HG03575 (cell line): ENCODE measurements around the gene SHISA7.
A peak's percentile ranks its signal among the peaks of the same experiment; 100 is the strongest.
"Not testable (repeated sequence)": the region's sequence is repeated elsewhere in the genome, so short reads cannot be mapped to it uniquely, and the experiment has no call there.

Experiments
- ATAC-seq: cut with Tn5 transposase; IDR thresholded peaks from one replicate; pipeline ENCODE4 v1.9.1; 2021; ENCODE audit not compliant: unreplicated experiment, insufficient number of reproducible peaks, low FRiP score; ENCODE audit errors: extremely low read depth

SHISA7 gene

GRCh38 chr19:55432241-55432959 is 10.7 kb downstream of the SHISA7 start:
- no peak for ATAC-seq

- ATAC-seq, result no peak
Observed at GRCh38 chr19:55431183-55431582, 11.9 kb downstream of the SHISA7 start.

GRCh38 chr19:55426042-55426441 is 17.1 kb downstream of the SHISA7 start:
- no peak for ATAC-seq

DNA sequence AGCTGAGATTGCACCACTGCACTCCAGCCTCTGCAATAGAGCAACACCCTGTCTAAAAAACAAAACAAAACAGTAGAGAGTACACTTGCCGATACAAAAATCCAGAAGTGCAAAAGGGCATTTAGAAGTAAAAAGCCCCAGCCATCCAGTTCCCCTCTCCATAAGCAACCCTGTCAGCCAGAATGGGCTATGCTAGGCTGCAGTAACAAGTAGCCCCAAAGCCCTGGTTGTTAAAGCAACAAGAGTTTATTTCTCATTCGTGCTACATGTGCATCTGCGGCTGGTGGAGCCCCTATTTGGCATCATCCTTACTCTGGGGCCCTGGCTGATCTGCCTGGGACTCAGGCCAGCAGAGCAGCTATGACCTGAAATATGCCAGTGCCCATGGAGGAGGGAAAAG is 18.6 kb downstream of the SHISA7 start:
- ATAC-seq, result no peak

DNA sequence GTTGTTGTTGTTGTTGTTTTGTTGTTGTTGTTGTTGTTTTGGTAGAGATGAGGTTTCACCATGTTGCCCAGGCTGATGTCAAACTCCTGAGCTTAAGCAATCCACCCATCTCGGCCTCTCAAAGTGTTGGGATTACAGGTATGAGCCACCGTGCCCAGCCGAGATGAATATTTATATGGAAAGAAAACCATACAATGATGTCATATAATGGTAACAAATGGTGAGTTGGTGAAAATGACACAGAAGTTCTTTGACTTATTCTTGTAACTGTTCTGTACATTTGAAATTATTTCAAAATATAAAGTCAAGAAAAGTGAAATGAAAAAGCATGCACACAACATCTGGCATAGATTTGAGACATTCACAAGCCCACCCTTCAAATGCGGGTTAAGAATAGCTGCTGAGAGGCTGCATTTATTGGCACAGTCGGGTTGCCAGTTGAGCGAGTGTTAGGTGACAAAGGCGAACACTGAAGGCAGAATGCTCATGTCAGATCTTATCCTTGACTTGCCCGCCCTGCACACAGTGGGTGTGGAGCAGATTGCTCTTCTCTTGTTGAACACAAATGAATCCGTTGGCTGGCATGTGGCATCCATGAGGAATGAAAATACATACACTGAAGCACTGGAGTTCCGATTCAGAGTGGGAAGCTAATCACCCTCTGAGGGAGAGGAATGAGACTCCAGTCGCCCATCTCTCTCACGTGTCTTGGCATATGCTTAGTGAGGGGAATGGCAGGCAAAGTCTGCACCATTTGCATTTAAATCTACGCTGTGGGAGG is 19.7 kb downstream of the SHISA7 start:
- ATAC-seq, result no peak

DNA sequence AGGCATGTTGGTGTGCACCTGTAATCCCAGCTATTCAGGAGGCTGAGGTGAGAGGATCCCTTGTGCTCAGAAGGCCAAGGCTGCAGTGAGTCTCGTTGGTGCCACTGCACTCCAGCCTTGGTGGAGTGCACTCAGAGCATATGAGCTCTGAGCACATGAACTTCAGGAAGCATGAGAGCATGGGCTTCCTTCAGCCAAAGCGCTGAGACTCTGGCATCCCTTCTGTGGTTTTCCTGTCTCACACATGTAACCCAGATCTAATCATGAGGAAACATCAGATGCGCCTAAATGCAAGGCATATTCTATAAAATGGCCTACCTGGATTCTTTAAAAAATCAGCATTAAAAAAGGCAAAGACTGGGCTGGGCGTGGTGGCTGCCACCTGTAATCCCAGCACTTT is 21.8 kb downstream of the SHISA7 start:
- not testable (repeated sequence) for ATAC-seq

DNA sequence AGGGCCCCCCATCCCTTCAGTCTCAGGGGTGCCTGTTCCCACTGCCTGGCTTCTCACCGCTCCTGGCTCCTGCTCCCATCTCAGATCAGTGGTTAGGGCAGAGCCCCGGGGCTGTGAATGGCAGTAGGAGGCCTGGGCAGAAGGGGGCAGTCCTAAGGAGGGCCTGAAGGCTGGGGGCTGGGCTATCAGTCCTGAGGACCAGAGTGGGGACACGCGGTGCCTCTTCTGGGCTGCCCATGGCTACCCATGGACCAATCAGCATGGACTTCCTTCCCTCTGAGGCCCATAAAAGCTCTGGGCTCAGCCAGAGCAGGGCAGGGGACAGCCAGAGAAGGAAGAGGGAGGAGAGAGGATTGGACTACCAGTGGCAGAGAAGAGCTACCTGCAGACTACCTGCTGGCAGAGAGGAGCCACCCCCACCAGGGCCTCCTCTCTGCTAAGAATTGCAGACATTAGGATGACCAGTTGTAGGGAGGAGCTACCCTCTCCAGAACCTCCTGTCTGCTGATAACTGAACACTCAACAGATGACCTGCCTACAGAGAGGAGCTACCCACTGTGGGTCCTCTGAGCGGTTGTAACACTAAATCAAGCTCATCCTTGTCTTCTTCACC is 23.4 kb downstream of the SHISA7 start:
- no peak for ATAC-seq

DNA sequence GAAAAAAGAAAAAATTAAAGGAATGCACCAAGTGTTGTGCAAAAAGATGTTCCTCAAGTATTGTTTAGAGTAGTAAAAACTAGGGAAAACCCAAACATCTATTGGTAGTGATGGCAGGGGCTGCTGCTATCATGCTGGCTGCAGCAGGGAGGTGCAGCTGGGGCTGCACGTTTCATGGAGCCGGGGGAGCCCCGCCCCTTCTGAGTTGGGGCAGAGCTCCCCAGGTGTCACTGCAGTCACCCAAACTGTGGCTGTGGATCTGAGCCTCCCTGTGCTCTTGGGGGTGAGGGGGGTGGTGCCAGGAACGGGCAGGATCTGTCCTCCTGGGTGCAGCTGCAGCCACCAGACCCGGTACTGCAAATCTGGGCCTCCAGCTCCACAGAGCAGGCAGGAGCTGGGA is 24.0 kb downstream of the SHISA7 start:
- no peak for ATAC-seq

DNA sequence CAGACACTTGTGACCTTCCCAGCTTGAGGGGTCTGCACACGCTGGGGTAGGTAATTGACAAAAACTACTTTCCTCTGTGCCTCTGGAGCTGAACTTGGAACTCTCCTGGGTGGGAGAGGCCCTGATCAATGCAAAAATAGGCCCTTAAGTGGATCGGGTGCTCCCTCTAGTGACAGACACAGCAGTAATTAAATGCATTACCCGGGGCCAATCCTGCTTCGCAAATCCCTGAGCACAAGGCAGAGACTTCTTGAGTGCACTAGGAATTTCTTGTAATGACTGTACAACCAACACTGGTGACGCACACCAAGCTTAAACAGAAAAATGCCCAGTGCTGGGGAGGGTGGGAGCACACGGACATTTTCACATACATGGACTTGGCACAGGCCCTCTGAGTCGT is 24.9 kb downstream of the SHISA7 start:
- no peak for ATAC-seq

- no peak for ATAC-seq
Observed at GRCh38 chr19:55410168-55410567, 32.9 kb downstream of the SHISA7 start.

- not testable (repeated sequence) for ATAC-seq
Observed at GRCh38 chr19:55409179-55409578, 33.9 kb downstream of the SHISA7 start.

DNA sequence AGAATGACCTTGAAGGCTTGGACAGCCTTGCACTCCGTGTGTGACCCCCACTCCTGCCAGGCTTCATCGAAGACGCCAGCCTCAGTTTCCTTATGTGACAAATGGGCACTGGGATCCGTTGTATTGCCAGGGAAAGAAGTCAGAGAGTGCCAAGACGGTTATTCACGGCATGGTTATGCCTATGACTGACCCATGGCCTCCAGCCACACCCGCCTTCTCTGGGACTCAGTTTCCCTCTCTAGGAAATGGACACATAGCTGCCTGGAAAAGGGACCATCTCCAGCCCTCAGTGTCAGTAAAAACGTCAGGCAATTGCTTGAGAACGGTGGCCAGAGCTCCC is 34.6 kb downstream of the SHISA7 start:
- ATAC-seq, result no peak

- ATAC-seq, result peak; percentile 42
Observed at GRCh38 chr19:55407800-55408532, 35.1 kb downstream of the SHISA7 start.

DNA sequence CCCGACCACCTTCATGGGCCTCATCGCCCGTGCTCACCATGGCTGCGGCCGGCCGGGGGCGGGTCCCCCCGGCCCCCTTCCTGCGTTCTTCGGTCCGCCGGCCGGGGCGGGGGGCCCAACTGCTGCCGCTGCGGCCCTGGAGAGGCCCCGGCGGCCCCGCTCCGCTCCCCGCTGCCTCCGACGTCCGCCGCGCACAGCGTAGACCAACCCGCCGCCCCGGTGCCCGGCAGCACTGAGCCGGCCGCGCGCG is 35.6 kb downstream of the SHISA7 start, which contains the start of gene UBE2S:
TSS of gene UBE2S (minus strand) at position 239 of the 250 bp plus-strand sequence. CDS start at position 40, 199 bp downstream.
- ATAC-seq, result not testable (repeated sequence)

GRCh38 chr19:55406826-55407549 is 36.1 kb downstream of the SHISA7 start:
- ATAC-seq, result no peak

DNA sequence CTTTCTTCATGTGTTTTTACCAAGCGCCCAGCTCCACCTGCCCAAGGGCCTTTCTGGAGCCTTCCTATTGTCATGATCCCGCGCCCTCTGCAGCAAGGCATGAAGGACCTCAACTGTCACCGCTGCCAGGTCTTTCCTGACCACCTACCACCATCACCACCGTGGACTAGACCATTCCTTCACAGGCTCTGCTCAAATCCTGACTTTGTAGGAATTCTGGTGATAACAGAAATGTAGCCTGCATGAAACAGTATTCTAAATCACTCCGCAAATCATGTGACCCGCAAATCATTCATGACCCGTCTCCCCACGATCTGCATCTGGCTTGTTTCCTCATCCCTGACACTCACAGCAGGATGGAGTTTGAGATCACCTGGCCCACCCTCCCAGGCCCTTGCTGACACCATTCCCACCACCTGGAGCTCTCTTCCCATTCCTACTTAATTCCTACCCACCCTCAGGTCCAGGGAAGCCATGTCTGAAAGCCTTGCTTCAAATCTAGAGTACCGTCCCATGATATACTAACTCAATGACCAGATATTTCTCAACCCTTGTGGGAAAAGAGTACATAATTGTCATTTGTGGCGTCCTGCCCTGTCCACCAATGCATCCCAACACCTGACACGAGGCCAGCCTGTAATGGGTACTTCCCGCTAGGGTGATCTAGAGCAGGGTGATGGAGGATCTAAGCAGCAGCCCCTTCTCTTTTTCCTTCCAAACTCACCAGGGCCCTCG is 36.8 kb downstream of the SHISA7 start:
- no peak for ATAC-seq

GRCh38 chr19:55405638-55406037 is 37.5 kb downstream of the SHISA7 start:
- ATAC-seq, result no peak

DNA sequence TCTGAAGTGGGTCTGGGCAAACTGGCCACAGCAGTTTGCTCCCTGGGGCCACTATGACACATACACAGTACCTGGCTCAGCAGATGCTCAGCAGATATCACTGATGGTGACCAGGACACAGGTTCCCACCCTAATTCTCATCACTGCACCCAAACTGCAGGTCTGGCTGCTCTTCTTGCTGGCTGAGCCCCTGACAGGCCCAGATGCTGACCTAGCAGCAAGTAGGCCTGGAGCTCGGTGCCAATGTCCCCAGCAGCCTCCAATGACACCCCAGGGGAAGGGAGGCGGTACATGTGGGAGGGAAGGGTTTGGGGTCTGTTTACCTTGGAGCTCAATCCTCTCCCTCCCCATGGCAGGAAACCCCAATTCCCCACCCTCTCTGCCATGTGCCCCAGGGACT is 40.6 kb downstream of the SHISA7 start:
- ATAC-seq, result no peak
